Activated T-helper 17 cell treated with anti-CD3 and anti-CD28 coated beads, Interleukin-2, amount 50 U/mL, for 72 hours (primary cell): Measurements from ENCODE around the gene OGFOD2. TPM values are rescaled to one million over a fixed set of nuclear protein-coding genes. Genes with fewer than 3 reads are reported as not detected.
"Not testable (repeated sequence)": the region's sequence is repeated elsewhere in the genome, so short reads cannot be mapped to it uniquely, and the experiment has no call there.

Source experiments
- ATAC-seq: fragments of 150-1000 bp; cut with Tn5 transposase; replicated peaks from 2 replicates; pipeline ENCODE4 v1.10.0; 2021; ENCODE audit warnings: mild to moderate bottlenecking, moderate library complexity
- H3K27ac Mint-ChIP-seq: one replicate; pipeline ENCODE4 v1.8.0; 2022; ENCODE audit warnings: mixed read lengths
- H3K27me3 Mint-ChIP-seq: one replicate; pipeline ENCODE4 v1.8.0; 2022; ENCODE audit warnings: mixed read lengths
- H3K36me3 Mint-ChIP-seq: one replicate; pipeline ENCODE4 v1.8.0; 2022; ENCODE audit warnings: low read depth, mild to moderate bottlenecking, mixed read lengths
- H3K4me1 Mint-ChIP-seq: one replicate; pipeline ENCODE4 v1.8.0; 2022; ENCODE audit warnings: mixed read lengths
- H3K4me3 Mint-ChIP-seq: one replicate; pipeline ENCODE4 v1.8.0; 2022; ENCODE audit warnings: mild to moderate bottlenecking, mixed read lengths
- H3K9me3 Mint-ChIP-seq: one replicate; pipeline ENCODE4 v1.8.0; 2022; ENCODE audit warnings: mixed read lengths
- total RNA-seq, 2 donors: library from RNA; stranded (reverse); gene quantifications; one replicate each; pipeline ENCODE4 v1.2.3, GENCODE V29; 2022

The OGFOD2 gene
- 10 to 100 TPM; 24.9 to 28.6 TPM for total RNA-seq

- Mint-ChIP-seq H3K27me3 (no peaks in the 10 kb centered on the region), H3K36me3 (no peaks in the 10 kb centered on the region), H3K4me1 (peaks cover 5% of the 10 kb centered on the region), H3K9me3 (no peaks in the 10 kb centered on the region), H3K27ac (peak within 1 kb of the TSS; percentile 99), H3K4me3 (peak within 1 kb of the TSS; percentile 94)
- peak; percentile 85 for ATAC-seq
Measured at GRCh38 chr12:122974892-122975789, at the start of gene OGFOD2. OGFOD2 (plus strand) TSS chr12:122975244; CDS start chr12:122975252, 8 bp downstream.

- Mint-ChIP-seq H3K4me1 (no peaks in the 10 kb centered on the region), H3K27ac (no peak overlapping the region), H3K36me3 (no peaks in the 10 kb centered on the region), H3K4me3 (no peak overlapping the region), H3K9me3 (no peaks in the 10 kb centered on the region), H3K27me3 (no peaks in the 10 kb centered on the region)
- no peak for ATAC-seq
Measured at GRCh38 chr12:122927756-122928403, 47.2 kb upstream of the OGFOD2 start.

- H3K4me1 Mint-ChIP-seq, result no peaks in the 10 kb centered on the region
- no peak overlapping the region for H3K27ac Mint-ChIP-seq
- H3K27me3 Mint-ChIP-seq, result no peaks in the 10 kb centered on the region
- no peaks in the 10 kb centered on the region for H3K36me3 Mint-ChIP-seq
- ATAC-seq, result no peak
- H3K9me3 Mint-ChIP-seq, result no peaks in the 10 kb centered on the region
- H3K4me3 Mint-ChIP-seq, result no peak overlapping the region
Measured at GRCh38 chr12:122928404-122929147, 46.5 kb upstream of the OGFOD2 start.

- H3K27me3 Mint-ChIP-seq, result no peaks in the 10 kb centered on the region
- H3K9me3 Mint-ChIP-seq, result no peaks in the 10 kb centered on the region
- H3K4me1 Mint-ChIP-seq, result no peaks in the 10 kb centered on the region
- H3K36me3 Mint-ChIP-seq, result no peaks in the 10 kb centered on the region
- no peak overlapping the region for H3K4me3 Mint-ChIP-seq
- no peak overlapping the region for H3K27ac Mint-ChIP-seq
- ATAC-seq, result no peak
Measured at GRCh38 chr12:122929148-122929538, 45.9 kb upstream of the OGFOD2 start.

- ATAC-seq, result no peak
- Mint-ChIP-seq H3K27me3 (no peaks in the 10 kb centered on the region), H3K4me1 (no peaks in the 10 kb centered on the region)
Measured at GRCh38 chr12:122929812-122930211, 45.2 kb upstream of the OGFOD2 start.

GRCh38 chr12:122932207-122932606 lies 42.8 kb upstream of the OGFOD2 start:
- no peaks in the 10 kb centered on the region for H3K4me1 Mint-ChIP-seq
- no peak overlapping the region for H3K4me3 Mint-ChIP-seq
- H3K27me3 Mint-ChIP-seq, result no peaks in the 10 kb centered on the region
- no peak for ATAC-seq
- no peaks in the 10 kb centered on the region for H3K36me3 Mint-ChIP-seq
- no peak overlapping the region for H3K27ac Mint-ChIP-seq
- no peaks in the 10 kb centered on the region for H3K9me3 Mint-ChIP-seq

More at GRCh38 chr12:122929812-122930211, 45.2 kb upstream of the OGFOD2 start:
- H3K4me3 Mint-ChIP-seq, result no peak overlapping the region
- H3K9me3 Mint-ChIP-seq, result no peaks in the 10 kb centered on the region
- H3K36me3 Mint-ChIP-seq, result no peaks in the 10 kb centered on the region
- H3K27ac Mint-ChIP-seq, result no peak overlapping the region

- no peaks in the 10 kb centered on the region for H3K9me3 Mint-ChIP-seq
- no peaks in the 10 kb centered on the region for H3K4me1 Mint-ChIP-seq
- no peak for ATAC-seq
- no peaks in the 10 kb centered on the region for H3K36me3 Mint-ChIP-seq
- H3K27me3 Mint-ChIP-seq, result no peaks in the 10 kb centered on the region
- no peak overlapping the region for H3K27ac Mint-ChIP-seq
- no peak overlapping the region for H3K4me3 Mint-ChIP-seq
Measured at GRCh38 chr12:122934722-122935121, 40.3 kb upstream of the OGFOD2 start.

GRCh38 chr12:122935318-122935717 lies 39.7 kb upstream of the OGFOD2 start:
- Mint-ChIP-seq H3K4me1 (no peaks in the 10 kb centered on the region), H3K36me3 (no peaks in the 10 kb centered on the region), H3K27me3 (no peaks in the 10 kb centered on the region), H3K27ac (no peak overlapping the region), H3K9me3 (no peaks in the 10 kb centered on the region), H3K4me3 (no peak overlapping the region)
- no peak for ATAC-seq

GRCh38 chr12:122937622-122938091 lies 37.4 kb upstream of the OGFOD2 start:
- Mint-ChIP-seq H3K4me3 (no peak overlapping the region), H3K27me3 (no peaks in the 10 kb centered on the region), H3K9me3 (no peaks in the 10 kb centered on the region), H3K36me3 (no peaks in the 10 kb centered on the region), H3K27ac (no peak overlapping the region), H3K4me1 (no peaks in the 10 kb centered on the region)
- ATAC-seq, result no peak

GRCh38 chr12:122939125-122939524 lies 35.9 kb upstream of the OGFOD2 start:
- Mint-ChIP-seq H3K4me3 (no peak overlapping the region), H3K4me1 (no peaks in the 10 kb centered on the region), H3K27ac (no peak overlapping the region), H3K27me3 (no peaks in the 10 kb centered on the region), H3K9me3 (no peaks in the 10 kb centered on the region), H3K36me3 (no peaks in the 10 kb centered on the region)
- ATAC-seq, result no peak

GRCh38 chr12:122941351-122941750 lies 33.7 kb upstream of the OGFOD2 start:
- not testable (repeated sequence) for H3K9me3 Mint-ChIP-seq, H3K4me3 Mint-ChIP-seq, H3K27ac Mint-ChIP-seq, H3K4me1 Mint-ChIP-seq, H3K27me3 Mint-ChIP-seq, H3K36me3 Mint-ChIP-seq, ATAC-seq

GRCh38 chr12:122942637-122943036 lies 32.4 kb upstream of the OGFOD2 start:
- Mint-ChIP-seq H3K27me3 (no peaks in the 10 kb centered on the region), H3K9me3 (no peaks in the 10 kb centered on the region), H3K27ac (no peak overlapping the region), H3K4me3 (no peak overlapping the region), H3K36me3 (no peaks in the 10 kb centered on the region), H3K4me1 (peaks cover 7% of the 10 kb centered on the region)
- ATAC-seq, result no peak

- no peaks in the 10 kb centered on the region for H3K36me3 Mint-ChIP-seq
- H3K4me3 Mint-ChIP-seq, result no peak overlapping the region
- H3K9me3 Mint-ChIP-seq, result no peaks in the 10 kb centered on the region
- H3K27me3 Mint-ChIP-seq, result no peaks in the 10 kb centered on the region
- peaks cover 7% of the 10 kb centered on the region for H3K4me1 Mint-ChIP-seq
- ATAC-seq, result no peak
- H3K27ac Mint-ChIP-seq, result peak overlapping the region; percentile 5
Measured at GRCh38 chr12:122943196-122943595, 31.8 kb upstream of the OGFOD2 start.
